Right lobe of liver (tissue), 4 donors: ENCODE results near the gene PPIE.

Experiments used
- CTCF ChIP-seq, 4 donors: fragments of 200-600 bp in 3 of 4; fragments of 450-650 bp in 1 of 4; IDR thresholded peaks; one replicate each; pipeline versions ENCODE4 v1.5.1 to v1.8.0; 2016 to 2022; ENCODE audit warnings: antibody characterized with exemption in 4 of 4, mild to moderate bottlenecking in 2 of 4
- POLR2A ChIP-seq: fragments of 450-650 bp; IDR thresholded peaks from one replicate; pipeline ENCODE4 v1.6.1; 2017; ENCODE audit warnings: antibody characterized with exemption, mild to moderate bottlenecking
- donor health status: DM: no; HTN: no; CAD: no.
- donor health status: DM: no; HTN: no; CAD: no.
- donor health status: DM: no; HTN: yes; CAD: no.

DNA sequence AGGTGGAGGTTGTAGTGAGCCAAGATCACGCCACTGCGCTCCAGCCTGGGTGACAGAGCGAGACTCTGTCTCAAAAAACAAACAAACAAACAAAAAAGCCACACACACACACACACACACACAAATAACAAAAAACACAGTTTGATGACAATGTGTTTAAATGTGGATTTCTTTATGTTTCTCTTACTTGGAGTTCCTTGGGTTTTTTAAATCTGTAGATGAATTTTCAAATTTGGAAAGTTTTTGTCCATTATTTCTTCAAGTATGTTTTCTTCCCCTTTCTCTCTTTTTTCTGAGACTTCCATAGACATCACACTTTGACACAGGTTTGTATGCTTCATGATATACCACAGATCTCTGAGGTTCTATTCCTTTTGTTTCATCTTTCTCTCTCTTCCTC lies 12.1 kb upstream of the PPIE start:
- no peak for TF ChIP-seq CTCF (IDR thresholded peaks at IDR 0.05)
- TF ChIP-seq POLR2A, result no peak
